Astrocyte (in vitro differentiated cells and primary cell): Measurements from ENCODE around the gene CTTNBP2NL. TPM values are rescaled to one million over a fixed set of nuclear protein-coding genes. Genes with fewer than 3 reads are reported as not detected.

Experiments
- DNase-seq: peaks from one replicate; pipeline ENCODE4 v3.0.0-alpha.2; 2010; ENCODE audit warnings: low read depth
- FAIRE-seq: peaks from 2 replicates; lab custom pipeline; 2011; peaks lifted over from hg19 to GRCh38; lab: Jason Lieb, UNC
- H2AFZ ChIP-seq: 2 replicates; pipeline ENCODE4 v1.6.0; 2012; ENCODE audit warnings: low read depth, low read length, inconsistent platforms
- H3K27ac ChIP-seq: 2 replicates; pipeline ENCODE4 v1.5.1; 2011; ENCODE audit warnings: low read depth, low read length, inconsistent platforms
- H3K27me3 ChIP-seq: 2 replicates; pipeline ENCODE4 v1.6.0; 2011; ENCODE audit warnings: low read length, inconsistent platforms; ENCODE audit not compliant: insufficient read depth
- H3K36me3 ChIP-seq: 2 replicates; pipeline ENCODE4 v1.5.1; 2011; ENCODE audit warnings: low read length, inconsistent platforms; ENCODE audit not compliant: insufficient read depth
- H3K4me1 ChIP-seq: 2 replicates; pipeline ENCODE4 v1.5.1; 2011; ENCODE audit warnings: low read length, inconsistent platforms; ENCODE audit not compliant: insufficient read depth
- H3K4me2 ChIP-seq: 2 replicates; pipeline ENCODE4 v1.6.0; 2012; ENCODE audit warnings: low read length, inconsistent platforms
- H3K4me3 ChIP-seq: 2 replicates; pipeline ENCODE4 v1.5.1; 2011; ENCODE audit warnings: low read depth, mild to moderate bottlenecking, low read length, inconsistent platforms; ENCODE audit not compliant: insufficient read depth
- H3K79me2 ChIP-seq: 2 replicates; pipeline ENCODE4 v1.6.0; 2012; ENCODE audit warnings: mild to moderate bottlenecking, low read length, inconsistent platforms; ENCODE audit not compliant: insufficient read depth
- H3K9ac ChIP-seq: 2 replicates; pipeline ENCODE4 v1.6.0; 2012; ENCODE audit warnings: mild to moderate bottlenecking, low read length, inconsistent platforms
- H3K9me3 ChIP-seq: 2 replicates; pipeline ENCODE4 v1.5.1; 2012; ENCODE audit warnings: low read depth, mild to moderate bottlenecking, low read length, inconsistent platforms; ENCODE audit not compliant: insufficient read depth
- H4K20me1 ChIP-seq: 2 replicates; pipeline ENCODE4 v1.6.0; 2012; ENCODE audit warnings: low read length, inconsistent platforms; ENCODE audit not compliant: insufficient read depth
- H3K27ac Mint-ChIP-seq: one replicate; pipeline ENCODE4 v1.8.0; 2021; ENCODE audit warnings: mild to moderate bottlenecking, mixed read lengths; ENCODE audit not compliant: unreplicated experiment
- H3K27me3 Mint-ChIP-seq: one replicate; pipeline ENCODE4 v1.8.0; 2021; ENCODE audit warnings: low read depth, mixed read lengths; ENCODE audit not compliant: unreplicated experiment
- H3K36me3 Mint-ChIP-seq: one replicate; pipeline ENCODE4 v1.8.0; 2021; ENCODE audit warnings: low read depth, mixed read lengths; ENCODE audit not compliant: unreplicated experiment
- H3K4me1 Mint-ChIP-seq: one replicate; pipeline ENCODE4 v1.8.0; 2021; ENCODE audit warnings: low read depth, mixed read lengths; ENCODE audit not compliant: unreplicated experiment
- H3K4me3 Mint-ChIP-seq: one replicate; pipeline ENCODE4 v1.8.0; 2021; ENCODE audit warnings: mild to moderate bottlenecking, moderate library complexity, mixed read lengths; ENCODE audit not compliant: unreplicated experiment
- H3K9me3 Mint-ChIP-seq: one replicate; pipeline ENCODE4 v1.8.0; 2021; ENCODE audit warnings: mild to moderate bottlenecking, mixed read lengths; ENCODE audit not compliant: unreplicated experiment
- CTCF ChIP-seq: IDR thresholded peaks from 2 replicates; pipeline ENCODE4 v1.5.1; 2011; ENCODE audit warnings: low read depth, mild to moderate bottlenecking, inconsistent platforms, low read length, moderate library complexity; ENCODE audit not compliant: insufficient read depth
- EZH2 ChIP-seq: IDR thresholded peaks from 2 replicates; pipeline ENCODE4 v1.6.1; 2012; ENCODE audit warnings: mild to moderate bottlenecking, low read length, inconsistent platforms; ENCODE audit not compliant: insufficient read depth
- total RNA-seq: library from RNA; stranded (reverse); gene quantifications from 2 replicates; pipeline ENCODE4 v1.2.1, GENCODE V29; 2021

Gene CTTNBP2NL
- total RNA-seq, 1 donor from 2014 or later: 91.9 TPM

- no peaks in the 10 kb centered on the region for H3K9me3 ChIP-seq
- H3K79me2 ChIP-seq: peaks cover 14% of the 10 kb centered on the region
- H2AFZ ChIP-seq: peak overlapping the region; percentile 66
- peak overlapping the region; percentile 68 for H3K9ac ChIP-seq
- no peaks in the 10 kb centered on the region for H3K27me3 ChIP-seq
- Mint-ChIP-seq H3K36me3 (no peaks in the 10 kb centered on the region), H3K4me1 (peaks cover 38% of the 10 kb centered on the region), H3K27me3 (no peaks in the 10 kb centered on the region), H3K4me3 (peak overlapping the region; percentile 80), H3K27ac (peak overlapping the region; percentile 89), H3K9me3 (no peaks in the 10 kb centered on the region)
- H3K4me1 ChIP-seq: peaks cover 46% of the 10 kb centered on the region
- peak overlapping the region; percentile 67 for H3K27ac ChIP-seq
- DNase-seq (no peak), FAIRE-seq (no peak)
- no peaks in the 10 kb centered on the region for H4K20me1 ChIP-seq
- H3K4me2 ChIP-seq: peak overlapping the region; percentile 84
- no peak for TF ChIP-seq EZH2
- TF ChIP-seq CTCF: no peak
- H3K36me3 ChIP-seq: no peaks in the 10 kb centered on the region
- peak overlapping the region; percentile 45 for H3K4me3 ChIP-seq
Observed at GRCh38 chr1:112391603-112391940, 4.4 kb upstream of the CTTNBP2NL start.

DNA sequence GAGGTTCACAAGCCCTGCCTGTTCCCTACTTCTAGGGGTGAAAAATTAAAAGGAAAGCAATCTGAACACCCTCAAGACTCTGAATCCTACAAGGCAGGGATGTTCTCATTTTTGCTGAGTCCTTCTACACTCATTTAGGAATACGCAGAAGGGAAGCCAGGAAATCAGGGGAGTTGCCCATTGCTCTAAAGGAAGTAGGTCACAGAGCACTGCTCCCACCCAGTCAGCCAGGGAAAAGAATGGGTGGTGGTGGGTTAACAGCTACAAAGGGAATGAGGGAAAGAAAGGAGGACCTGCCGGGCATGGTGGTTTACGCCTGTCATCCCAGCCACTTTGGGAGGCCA, 2.4 kb upstream of the CTTNBP2NL start:
- Histone ChIP-seq H3K9ac (peak overlapping the region; percentile 65), H3K9me3 (no peaks in the 10 kb centered on the region), H3K4me1 (peaks cover 48% of the 10 kb centered on the region), H2AFZ (peak overlapping the region; percentile 7), H3K27ac (peak overlapping the region; percentile 96), H3K36me3 (no peaks in the 10 kb centered on the region), H3K4me3 (no peak overlapping the region), H4K20me1 (peaks cover 18% of the 10 kb centered on the region), H3K4me2 (peak overlapping the region; percentile 83), H3K27me3 (no peaks in the 10 kb centered on the region), H3K79me2 (peaks cover 34% of the 10 kb centered on the region)
- no peak for DNase-seq
- H3K4me1 Mint-ChIP-seq: peaks cover 44% of the 10 kb centered on the region
- H3K36me3 Mint-ChIP-seq: peaks cover 3% of the 10 kb centered on the region
- H3K27me3 Mint-ChIP-seq: no peaks in the 10 kb centered on the region
- FAIRE-seq: peak; percentile 5
- H3K9me3 Mint-ChIP-seq: no peaks in the 10 kb centered on the region
- peak overlapping the region; percentile 96 for H3K27ac Mint-ChIP-seq
- no peak for TF ChIP-seq EZH2
- TF ChIP-seq CTCF: no peak
- H3K4me3 Mint-ChIP-seq: no peak overlapping the region

GRCh38 chr1:112394743-112395062, 1.3 kb upstream of the CTTNBP2NL start:
- Histone ChIP-seq H3K27ac (peak overlapping the region; percentile 96), H3K4me1 (peaks cover 42% of the 10 kb centered on the region), H3K36me3 (no peaks in the 10 kb centered on the region), H3K9me3 (no peaks in the 10 kb centered on the region), H3K9ac (peak overlapping the region; percentile 82), H4K20me1 (peaks cover 21% of the 10 kb centered on the region), H3K27me3 (no peaks in the 10 kb centered on the region), H3K79me2 (peaks cover 45% of the 10 kb centered on the region), H3K4me3 (peak overlapping the region; percentile 40), H2AFZ (peak overlapping the region; percentile 19), H3K4me2 (peak overlapping the region; percentile 83)
- TF ChIP-seq EZH2 (no peak), CTCF (no peak)
- H3K27ac Mint-ChIP-seq: peak overlapping the region; percentile 96
- peaks cover 44% of the 10 kb centered on the region for H3K4me1 Mint-ChIP-seq
- DNase-seq (no peak), FAIRE-seq (no peak)
- H3K9me3 Mint-ChIP-seq: no peaks in the 10 kb centered on the region
- peak overlapping the region; percentile 75 for H3K4me3 Mint-ChIP-seq
- H3K36me3 Mint-ChIP-seq: peaks cover 3% of the 10 kb centered on the region
- no peaks in the 10 kb centered on the region for H3K27me3 Mint-ChIP-seq
